ENCODE measurements around the gene LGALSL.

The LGALSL gene

DNA sequence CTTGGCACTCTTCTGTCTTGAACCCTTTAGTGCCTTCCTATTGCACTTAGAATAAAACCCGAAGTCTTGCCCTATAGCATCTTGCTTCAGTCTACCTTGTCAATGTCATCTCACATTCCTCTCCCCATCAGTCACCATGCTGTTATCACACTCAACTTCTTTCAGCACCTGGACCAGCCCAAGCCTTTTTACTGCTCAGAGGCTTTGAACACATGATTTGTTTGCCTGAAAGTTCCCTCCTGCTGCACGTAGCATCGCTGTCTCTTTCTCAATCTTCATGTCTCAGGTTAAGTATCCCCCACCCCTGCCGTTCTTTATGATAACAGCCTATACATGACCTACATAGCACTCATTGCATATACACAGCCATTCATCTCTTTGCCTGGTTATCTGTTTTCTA is 41.3 kb upstream of the LGALSL start:
- H3K4me3 ChIP-seq (ENCODE audit: low read depth, low read length) = no peak overlapping the region
- in situ Hi-C loops (cut with HindIII; ENCODE audit: low sequenced_read_pairs) = no loop called here
- TF ChIP-seq, protein P1, sequence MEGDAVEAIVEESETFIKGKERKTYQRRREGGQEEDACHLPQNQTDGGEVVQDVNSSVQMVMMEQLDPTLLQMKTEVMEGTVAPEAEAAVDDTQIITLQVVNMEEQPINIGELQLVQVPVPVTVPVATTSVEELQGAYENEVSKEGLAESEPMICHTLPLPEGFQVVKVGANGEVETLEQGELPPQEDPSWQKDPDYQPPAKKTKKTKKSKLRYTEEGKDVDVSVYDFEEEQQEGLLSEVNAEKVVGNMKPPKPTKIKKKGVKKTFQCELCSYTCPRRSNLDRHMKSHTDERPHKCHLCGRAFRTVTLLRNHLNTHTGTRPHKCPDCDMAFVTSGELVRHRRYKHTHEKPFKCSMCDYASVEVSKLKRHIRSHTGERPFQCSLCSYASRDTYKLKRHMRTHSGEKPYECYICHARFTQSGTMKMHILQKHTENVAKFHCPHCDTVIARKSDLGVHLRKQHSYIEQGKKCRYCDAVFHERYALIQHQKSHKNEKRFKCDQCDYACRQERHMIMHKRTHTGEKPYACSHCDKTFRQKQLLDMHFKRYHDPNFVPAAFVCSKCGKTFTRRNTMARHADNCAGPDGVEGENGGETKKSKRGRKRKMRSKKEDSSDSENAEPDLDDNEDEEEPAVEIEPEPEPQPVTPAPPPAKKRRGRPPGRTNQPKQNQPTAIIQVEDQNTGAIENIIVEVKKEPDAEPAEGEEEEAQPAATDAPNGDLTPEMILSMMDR (IDR thresholded peaks at IDR 0.05; ENCODE audit: low read depth, low read length) = no peak
- no peak for DNase-seq (ENCODE audit: low read depth, low spot score)

DNA sequence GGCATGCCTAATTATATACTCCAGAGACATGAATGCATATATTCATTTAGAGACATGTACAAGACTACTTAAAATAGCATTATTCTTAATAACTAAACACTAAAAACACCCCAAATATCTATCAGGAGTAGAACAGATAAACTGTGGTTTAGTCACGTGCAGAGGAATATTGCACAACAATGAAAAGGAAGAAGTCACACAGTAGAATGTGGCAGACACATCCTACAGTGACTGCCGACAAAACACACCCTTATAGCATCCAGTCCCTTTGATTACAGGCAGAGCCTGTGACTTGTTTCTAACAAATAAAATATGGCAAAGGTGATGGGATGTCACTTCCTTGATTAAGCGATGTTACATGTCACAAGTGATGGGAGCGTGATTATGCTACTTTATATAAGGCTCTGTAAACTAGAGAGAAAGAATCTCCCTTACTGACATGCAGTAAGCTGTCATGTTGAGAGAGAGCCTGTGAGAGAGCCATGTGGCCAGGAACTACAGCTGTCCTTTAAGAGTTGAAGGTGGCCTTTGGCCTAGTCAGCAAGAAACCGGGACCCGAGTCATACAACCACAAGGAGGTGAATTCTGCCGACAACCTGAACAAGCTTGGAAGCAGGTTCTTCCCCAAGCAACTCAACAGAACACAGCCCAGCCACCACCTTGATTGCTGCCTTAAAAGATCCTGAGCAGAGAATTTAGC is 39.1 kb upstream of the LGALSL start:
- TF ChIP-seq, protein P1 (IDR thresholded peaks at IDR 0.05; ENCODE audit: low read depth, low read length) = no peak
- in situ Hi-C loops (cut with HindIII; ENCODE audit: low sequenced_read_pairs) = no loop called here
- no peak for DNase-seq (ENCODE audit: low read depth, low spot score)

DNA sequence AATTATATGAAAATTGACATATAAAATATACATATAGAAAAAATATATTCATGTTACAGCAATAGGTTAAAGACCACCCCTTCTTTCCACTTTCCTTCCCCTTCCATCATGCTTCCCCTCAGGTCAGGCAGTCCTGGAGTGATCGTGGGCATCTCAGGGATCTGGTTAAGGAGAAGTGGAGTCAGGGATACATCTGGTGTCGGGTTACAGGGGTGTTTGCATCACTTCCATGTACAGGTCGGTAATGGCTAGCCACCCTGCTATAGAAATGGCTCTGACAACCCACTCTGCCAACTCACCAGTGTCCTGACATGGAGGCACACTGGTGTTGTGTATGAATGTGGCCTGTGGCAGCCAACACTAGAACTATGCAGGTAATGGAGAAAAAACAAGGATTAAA is 36.3 kb upstream of the LGALSL start:
- TF ChIP-seq, protein P1 (IDR thresholded peaks at IDR 0.05; ENCODE audit: low read depth, low read length) = no peak
- DNase-seq (ENCODE audit: low read depth, low spot score) = no peak
- in situ Hi-C loops (cut with HindIII; ENCODE audit: low sequenced_read_pairs) = no loop called here
- no peak overlapping the region for H3K4me3 ChIP-seq (ENCODE audit: low read depth, low read length)

More for the DNA sequence above, 39.1 kb upstream of the LGALSL start:
- H3K4me3 ChIP-seq (ENCODE audit: low read depth, low read length) = no peak overlapping the region

DNA sequence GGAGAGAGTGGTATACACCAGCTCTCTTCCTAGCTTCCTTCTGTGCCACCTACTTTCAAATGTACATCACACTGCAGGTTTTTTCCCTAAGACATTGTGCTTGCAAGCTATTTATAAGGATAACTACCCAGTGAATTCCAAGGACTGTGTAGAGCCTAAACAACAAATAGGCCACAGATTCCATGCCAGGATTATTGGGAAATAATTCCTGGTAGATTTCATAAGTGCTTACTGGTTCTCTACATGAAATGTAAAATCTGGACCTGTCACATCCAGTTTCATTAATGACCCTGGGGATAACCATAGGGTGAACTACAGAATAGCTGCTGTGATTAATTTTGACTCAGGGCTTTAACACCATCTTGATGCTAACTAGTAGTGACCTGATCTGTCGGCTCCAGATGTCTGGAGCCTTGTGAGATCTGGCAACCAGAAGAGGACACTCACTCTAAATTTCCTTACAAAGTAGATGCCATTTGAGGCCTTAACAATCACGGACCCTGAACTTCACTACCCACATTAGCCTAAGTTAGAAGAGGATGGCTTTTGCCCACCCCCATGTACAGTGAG is 34.3 kb upstream of the LGALSL start:
- in situ Hi-C loops (cut with HindIII; ENCODE audit: low sequenced_read_pairs) = no loop called here
- TF ChIP-seq, protein P1 (IDR thresholded peaks at IDR 0.05; ENCODE audit: low read depth, low read length) = no peak
- no peak overlapping the region for H3K4me3 ChIP-seq (ENCODE audit: low read depth, low read length)
- DNase-seq (ENCODE audit: low read depth, low spot score) = no peak

DNA sequence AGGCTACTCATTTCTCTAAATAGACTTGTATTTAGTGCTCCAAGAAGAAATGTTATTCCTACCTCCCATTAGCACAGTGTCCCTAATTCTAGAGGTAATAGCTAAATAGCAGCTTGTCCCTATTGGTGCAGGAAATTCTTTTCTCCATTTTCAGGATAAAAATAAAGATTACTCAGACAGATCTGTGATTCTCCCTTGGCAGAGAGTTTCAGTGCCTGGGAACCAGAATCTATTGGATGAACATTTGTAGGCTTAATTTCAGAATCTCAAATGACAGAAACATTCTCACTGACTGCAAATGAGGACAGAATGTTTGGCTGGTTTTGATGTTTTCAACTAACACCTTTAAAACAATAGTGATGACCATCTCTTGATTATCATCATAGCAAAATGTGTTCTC is 33.3 kb upstream of the LGALSL start:
- DNase-seq (ENCODE audit: low read depth, low spot score) = no peak
- in situ Hi-C loops (cut with HindIII; ENCODE audit: low sequenced_read_pairs) = no loop called here
- no peak overlapping the region for H3K4me3 ChIP-seq (ENCODE audit: low read depth, low read length)
- TF ChIP-seq, protein P1 (IDR thresholded peaks at IDR 0.05; ENCODE audit: low read depth, low read length) = no peak

DNA sequence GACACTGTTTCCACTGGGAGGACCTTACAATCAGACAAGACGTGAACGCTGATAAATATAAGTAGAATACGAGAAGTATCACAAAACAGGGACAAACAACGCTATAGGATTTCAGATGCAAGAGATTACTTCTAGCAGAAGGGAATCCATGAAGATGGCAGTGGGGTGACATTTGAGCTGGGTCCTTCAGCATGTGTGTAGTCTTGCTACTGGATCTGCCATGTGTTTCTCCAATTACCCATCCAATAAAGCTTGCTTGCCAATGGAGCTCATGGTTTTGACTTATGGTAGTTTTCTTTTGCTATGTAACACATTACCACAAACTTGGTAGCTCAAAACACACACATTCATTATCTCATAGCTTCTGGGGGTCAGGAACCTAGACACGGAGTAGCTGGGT is 32.8 kb upstream of the LGALSL start:
- TF ChIP-seq, protein P1 (IDR thresholded peaks at IDR 0.05; ENCODE audit: low read depth, low read length) = no peak
- DNase-seq (ENCODE audit: low read depth, low spot score) = no peak
- in situ Hi-C loops (cut with HindIII; ENCODE audit: low sequenced_read_pairs) = no loop called here
- no peak overlapping the region for H3K4me3 ChIP-seq (ENCODE audit: low read depth, low read length)

All from astrocyte of the spinal cord (primary cell).